GM21360 (cell line): ENCODE data around the gene NHP2.
"Not testable (repeated sequence)": the region's sequence is repeated elsewhere in the genome, so short reads cannot be mapped to it uniquely, and the experiment has no call there.

ENCODE experiments used
- ATAC-seq: cut with Tn5 transposase; IDR thresholded peaks from one replicate; pipeline ENCODE4 v1.9.1; 2021; ENCODE audit warnings: mild to moderate bottlenecking, moderate library complexity; ENCODE audit not compliant: unreplicated experiment

The NHP2 gene

GRCh38 chr5:178153530-178154340 is at the start of gene NHP2:
Gene NHP2 (minus strand): TSS chr5:178153885. CDS start chr5:178153817, 68 bp downstream.
- ATAC-seq = peak; percentile 99

- no peak for ATAC-seq
Measured at GRCh38 chr5:178202541-178202940, 48.9 kb upstream of the NHP2 start.

- ATAC-seq = no peak
Measured at GRCh38 chr5:178201927-178202235, 48.2 kb upstream of the NHP2 start.

- ATAC-seq = no peak
Measured at GRCh38 chr5:178201221-178201926, 47.7 kb upstream of the NHP2 start.

GRCh38 chr5:178199581-178200434 is 46.1 kb upstream of the NHP2 start:
- no peak for ATAC-seq

GRCh38 chr5:178198706-178199105 is 45.0 kb upstream of the NHP2 start:
- ATAC-seq = no peak

GRCh38 chr5:178198151-178198550 is 44.5 kb upstream of the NHP2 start:
- ATAC-seq = not testable (repeated sequence)

- ATAC-seq = no peak
Measured at GRCh38 chr5:178196986-178197385, 43.3 kb upstream of the NHP2 start.

GRCh38 chr5:178196281-178196812 is 42.7 kb upstream of the NHP2 start:
- ATAC-seq = no peak

GRCh38 chr5:178194026-178194425 is 40.3 kb upstream of the NHP2 start:
- ATAC-seq = no peak

GRCh38 chr5:178193251-178193809 is 39.6 kb upstream of the NHP2 start:
- ATAC-seq = no peak

- no peak for ATAC-seq
Measured at GRCh38 chr5:178192787-178193186, 39.1 kb upstream of the NHP2 start.

- ATAC-seq = no peak
Measured at GRCh38 chr5:178192244-178192643, 38.6 kb upstream of the NHP2 start.

GRCh38 chr5:178191661-178192060 is 38.0 kb upstream of the NHP2 start:
- no peak for ATAC-seq

GRCh38 chr5:178189433-178189832 is 35.7 kb upstream of the NHP2 start:
- ATAC-seq = no peak

- ATAC-seq = no peak
Measured at GRCh38 chr5:178187014-178187413, 33.3 kb upstream of the NHP2 start, which contains the start of gene GMCL2. Gene GMCL2 (minus strand): TSS chr5:178187371. CDS start chr5:178187299, 72 bp downstream.

GRCh38 chr5:178186427-178186826 is 32.7 kb upstream of the NHP2 start:
- no peak for ATAC-seq

- ATAC-seq = no peak
Measured at GRCh38 chr5:178182158-178182876, 28.6 kb upstream of the NHP2 start.

- no peak for ATAC-seq
Measured at GRCh38 chr5:178180141-178180863, 26.6 kb upstream of the NHP2 start.
